ENCODE measurements around the gene LRMDA.

LRMDA gene

DNA sequence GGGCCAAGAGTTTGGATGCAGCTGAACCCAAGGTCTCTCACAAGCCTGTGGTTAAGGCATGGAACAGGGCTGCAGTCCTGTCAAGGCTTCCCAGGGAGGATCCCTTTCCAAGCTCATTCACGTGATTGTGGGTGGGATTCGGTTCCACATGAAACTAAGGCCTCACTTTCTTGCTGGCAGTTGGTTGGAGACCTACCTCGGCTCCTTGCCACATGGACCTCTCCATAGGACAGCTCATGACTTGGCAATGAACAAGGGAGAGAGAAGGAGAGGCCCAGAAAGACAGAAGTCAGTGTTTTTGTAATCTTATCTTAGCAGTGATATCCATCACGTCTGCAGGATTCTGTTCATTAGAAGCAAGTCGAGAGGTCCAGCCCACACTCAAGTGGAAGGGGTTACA, 583.8 kb downstream of the LRMDA start:
- TF ChIP-seq EGR1 (IDR thresholded peaks at IDR 0.05) (no peak), TCF12 (IDR thresholded peaks at IDR 0.05; ENCODE audit: low read depth) (no peak), TAF1 (IDR thresholded peaks at IDR 0.05; ENCODE audit: low read depth) (no peak), RAD21 (IDR thresholded peaks at IDR 0.05; ENCODE audit: low read depth) (no peak), TEAD4 (IDR thresholded peaks at IDR 0.05) (no peak)
- TF ChIP-seq, protein P1, sequence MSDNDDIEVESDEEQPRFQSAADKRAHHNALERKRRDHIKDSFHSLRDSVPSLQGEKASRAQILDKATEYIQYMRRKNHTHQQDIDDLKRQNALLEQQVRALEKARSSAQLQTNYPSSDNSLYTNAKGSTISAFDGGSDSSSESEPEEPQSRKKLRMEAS (IDR thresholded peaks at IDR 0.05) = no peak
- TF ChIP-seq, protein P2, sequence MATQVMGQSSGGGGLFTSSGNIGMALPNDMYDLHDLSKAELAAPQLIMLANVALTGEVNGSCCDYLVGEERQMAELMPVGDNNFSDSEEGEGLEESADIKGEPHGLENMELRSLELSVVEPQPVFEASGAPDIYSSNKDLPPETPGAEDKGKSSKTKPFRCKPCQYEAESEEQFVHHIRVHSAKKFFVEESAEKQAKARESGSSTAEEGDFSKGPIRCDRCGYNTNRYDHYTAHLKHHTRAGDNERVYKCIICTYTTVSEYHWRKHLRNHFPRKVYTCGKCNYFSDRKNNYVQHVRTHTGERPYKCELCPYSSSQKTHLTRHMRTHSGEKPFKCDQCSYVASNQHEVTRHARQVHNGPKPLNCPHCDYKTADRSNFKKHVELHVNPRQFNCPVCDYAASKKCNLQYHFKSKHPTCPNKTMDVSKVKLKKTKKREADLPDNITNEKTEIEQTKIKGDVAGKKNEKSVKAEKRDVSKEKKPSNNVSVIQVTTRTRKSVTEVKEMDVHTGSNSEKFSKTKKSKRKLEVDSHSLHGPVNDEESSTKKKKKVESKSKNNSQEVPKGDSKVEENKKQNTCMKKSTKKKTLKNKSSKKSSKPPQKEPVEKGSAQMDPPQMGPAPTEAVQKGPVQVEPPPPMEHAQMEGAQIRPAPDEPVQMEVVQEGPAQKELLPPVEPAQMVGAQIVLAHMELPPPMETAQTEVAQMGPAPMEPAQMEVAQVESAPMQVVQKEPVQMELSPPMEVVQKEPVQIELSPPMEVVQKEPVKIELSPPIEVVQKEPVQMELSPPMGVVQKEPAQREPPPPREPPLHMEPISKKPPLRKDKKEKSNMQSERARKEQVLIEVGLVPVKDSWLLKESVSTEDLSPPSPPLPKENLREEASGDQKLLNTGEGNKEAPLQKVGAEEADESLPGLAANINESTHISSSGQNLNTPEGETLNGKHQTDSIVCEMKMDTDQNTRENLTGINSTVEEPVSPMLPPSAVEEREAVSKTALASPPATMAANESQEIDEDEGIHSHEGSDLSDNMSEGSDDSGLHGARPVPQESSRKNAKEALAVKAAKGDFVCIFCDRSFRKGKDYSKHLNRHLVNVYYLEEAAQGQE (IDR thresholded peaks at IDR 0.05; ENCODE audit: low read depth) = no peak

GRCh38 chr10:76017026-76017732, 585.8 kb downstream of the LRMDA start:
- TF ChIP-seq TAF1 (IDR thresholded peaks at IDR 0.05; ENCODE audit: low read depth) = no peak
- TF ChIP-seq CEBPB (IDR thresholded peaks at IDR 0.05) = no peak
- TF ChIP-seq YY1 (IDR thresholded peaks at IDR 0.05; ENCODE audit: low read depth) = no peak
- no peak for TF ChIP-seq FOXM1 (IDR thresholded peaks at IDR 0.05; ENCODE audit: borderline replicate concordance, low read depth)
- no peak for TF ChIP-seq TEAD4 (IDR thresholded peaks at IDR 0.05)
- TF ChIP-seq, protein P2 (IDR thresholded peaks at IDR 0.05; ENCODE audit: low read depth) = peak; percentile 81

DNA sequence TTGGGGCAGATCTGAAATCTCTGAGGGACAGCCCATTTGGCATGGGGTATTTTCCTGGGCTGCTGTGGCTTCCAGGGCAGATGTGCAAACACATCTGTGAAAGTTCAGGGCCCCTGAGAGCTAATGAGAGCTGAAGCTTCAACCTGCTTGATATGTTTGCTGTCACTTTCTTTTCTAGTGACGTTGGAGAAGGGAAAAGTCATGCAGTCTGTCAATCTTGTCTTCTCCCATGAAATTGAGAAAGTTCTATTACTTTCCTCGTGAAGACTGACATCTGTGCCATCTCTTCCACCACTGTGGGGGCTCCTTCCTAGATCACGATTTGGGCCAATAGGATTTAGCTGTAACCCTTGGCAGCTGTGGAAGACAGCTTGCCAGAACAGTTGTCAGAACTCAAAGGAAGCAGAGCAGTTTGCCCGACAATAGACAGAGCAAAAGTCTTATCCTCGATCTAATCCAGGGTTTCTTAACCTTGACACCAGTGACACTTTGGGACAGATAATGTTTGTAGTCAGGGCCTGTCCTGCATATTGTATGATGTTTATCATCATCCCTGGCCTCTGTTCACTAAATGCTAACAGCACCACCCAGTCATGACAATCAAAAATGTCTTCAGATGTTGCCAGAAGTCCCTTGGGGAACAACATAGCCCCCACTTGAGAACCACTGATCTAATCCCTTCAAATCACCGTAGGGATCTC, 586.5 kb downstream of the LRMDA start:
- TF ChIP-seq RAD21 (IDR thresholded peaks at IDR 0.05; ENCODE audit: low read depth) = no peak
- no peak for TF ChIP-seq YY1 (IDR thresholded peaks at IDR 0.05; ENCODE audit: low read depth)
- TF ChIP-seq ZBTB7A (IDR thresholded peaks at IDR 0.05; ENCODE audit: low read depth) = no peak

GRCh38 chr10:76020630-76021029, 589.2 kb downstream of the LRMDA start:
- TF ChIP-seq FOXM1 (IDR thresholded peaks at IDR 0.05; ENCODE audit: borderline replicate concordance, low read depth) = no peak

GRCh38 chr10:76021398-76021797, 590.0 kb downstream of the LRMDA start:
- TF ChIP-seq TAF1 (IDR thresholded peaks at IDR 0.05; ENCODE audit: low read depth) (no peak), CREB1 (IDR thresholded peaks at IDR 0.05; ENCODE audit: low read depth) (no peak), NFIC (IDR thresholded peaks at IDR 0.05) (no peak), RAD21 (IDR thresholded peaks at IDR 0.05; ENCODE audit: low read depth) (no peak), YY1 (IDR thresholded peaks at IDR 0.05; ENCODE audit: low read depth) (no peak)
- TF ChIP-seq, protein P3, sequence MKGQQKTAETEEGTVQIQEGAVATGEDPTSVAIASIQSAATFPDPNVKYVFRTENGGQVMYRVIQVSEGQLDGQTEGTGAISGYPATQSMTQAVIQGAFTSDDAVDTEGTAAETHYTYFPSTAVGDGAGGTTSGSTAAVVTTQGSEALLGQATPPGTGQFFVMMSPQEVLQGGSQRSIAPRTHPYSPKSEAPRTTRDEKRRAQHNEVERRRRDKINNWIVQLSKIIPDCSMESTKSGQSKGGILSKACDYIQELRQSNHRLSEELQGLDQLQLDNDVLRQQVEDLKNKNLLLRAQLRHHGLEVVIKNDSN (IDR thresholded peaks at IDR 0.05) = no peak
- TF ChIP-seq, protein P2 (IDR thresholded peaks at IDR 0.05; ENCODE audit: low read depth) = no peak
- TF ChIP-seq, protein P1 (IDR thresholded peaks at IDR 0.05) = no peak

- TF ChIP-seq TEAD4 (IDR thresholded peaks at IDR 0.05) (no peak), RAD21 (IDR thresholded peaks at IDR 0.05; ENCODE audit: low read depth) (no peak)
Measured at GRCh38 chr10:76022366-76022765, 590.9 kb downstream of the LRMDA start.

Measured in Ishikawa (cell line).